GM12878 (cell line): Measurements from ENCODE around the gene MYOCD.

Experiments used
- JUND ChIP-seq: IDR thresholded peaks from 2 replicates; pipeline ENCODE4 v1.6.1; 2012; ENCODE audit warnings: low read depth, mild to moderate bottlenecking, low read length, improper control_type of control experiment, moderate library complexity
- POLR2AphosphoS5 ChIP-seq: IDR thresholded peaks from 2 replicates; pipeline ENCODE4 v1.6.1; 2011; ENCODE audit warnings: mild to moderate bottlenecking, low read length, inconsistent platforms
- SMAD5 ChIP-seq: IDR thresholded peaks from 2 replicates; pipeline ENCODE4 v1.6.1; 2016; ENCODE audit warnings: antibody characterized with exemption, low read depth

DNA sequence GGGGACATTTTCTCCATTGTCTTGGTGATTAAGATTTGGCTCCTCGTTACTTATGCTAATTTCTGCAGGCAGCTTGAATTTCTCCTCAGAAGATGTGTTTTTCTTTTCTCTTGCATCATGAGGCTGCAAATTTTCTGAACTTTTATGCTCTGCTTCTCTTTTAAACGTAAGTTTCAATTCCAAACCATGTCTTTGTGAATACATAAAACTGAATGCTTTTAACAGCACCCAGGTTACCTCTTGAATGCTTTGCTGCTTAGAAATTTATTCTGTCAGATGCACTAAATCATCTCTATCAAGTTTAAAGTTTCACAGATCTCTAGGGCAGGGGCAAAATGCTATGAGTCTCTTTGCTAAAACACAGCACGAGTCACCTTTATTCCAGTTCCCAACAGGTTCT, 143.0 kb downstream of the MYOCD start:
- TF ChIP-seq POLR2AphosphoS5 (no peak), SMAD5 (no peak), JUND (no peak)
